ENCODE results near the gene LRRC49. TPM values are rescaled to one million over a fixed set of nuclear protein-coding genes. Genes with fewer than 3 reads are reported as not detected.
A peak's percentile ranks its signal among the peaks of the same experiment; 100 is the strongest.
"Not testable (repeated sequence)": the region's sequence is repeated elsewhere in the genome, so short reads cannot be mapped to it uniquely, and the experiment has no call there.

LRRC49 gene
- polyA plus RNA-seq, 1 donor, result 5.9 TPM

DNA sequence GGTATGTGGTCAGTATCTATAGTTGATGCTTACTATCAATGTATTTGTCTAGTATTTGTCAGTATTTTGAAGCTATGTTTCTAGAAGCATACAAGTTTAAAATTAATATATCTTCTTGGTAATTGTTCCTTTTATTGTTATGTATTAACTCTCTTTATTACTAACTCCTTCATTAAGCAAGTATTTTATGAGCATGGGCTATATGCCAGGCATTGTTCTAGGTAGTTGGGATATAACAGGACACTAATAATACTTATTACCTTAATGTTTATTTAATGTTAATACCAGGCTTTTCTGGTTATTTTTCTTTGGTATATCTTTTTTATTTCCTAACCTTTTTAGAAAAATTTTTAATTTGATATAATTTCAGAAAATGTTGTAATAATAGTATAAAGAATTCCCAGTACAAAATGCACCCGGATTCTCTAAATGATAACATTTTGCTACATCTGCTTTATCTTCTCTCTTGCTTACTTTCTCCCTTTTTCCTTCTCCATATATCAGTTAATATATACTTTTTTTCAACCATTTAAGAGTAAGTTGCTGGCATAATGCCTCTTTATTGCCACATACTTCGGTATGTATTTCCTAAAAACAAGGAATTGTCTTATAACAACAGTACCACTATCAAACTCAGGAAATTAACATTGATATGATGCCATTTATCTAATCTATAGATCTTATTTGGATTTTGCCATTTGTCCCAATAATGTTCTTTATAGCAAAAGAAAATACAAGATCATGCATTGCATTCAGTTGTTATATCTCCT is 30.9 kb downstream of the LRRC49 start:
- no peak for DNase-seq

GRCh38 chr15:70926914-70927313 is 34.3 kb downstream of the LRRC49 start:
- not testable (repeated sequence) for DNase-seq

DNA sequence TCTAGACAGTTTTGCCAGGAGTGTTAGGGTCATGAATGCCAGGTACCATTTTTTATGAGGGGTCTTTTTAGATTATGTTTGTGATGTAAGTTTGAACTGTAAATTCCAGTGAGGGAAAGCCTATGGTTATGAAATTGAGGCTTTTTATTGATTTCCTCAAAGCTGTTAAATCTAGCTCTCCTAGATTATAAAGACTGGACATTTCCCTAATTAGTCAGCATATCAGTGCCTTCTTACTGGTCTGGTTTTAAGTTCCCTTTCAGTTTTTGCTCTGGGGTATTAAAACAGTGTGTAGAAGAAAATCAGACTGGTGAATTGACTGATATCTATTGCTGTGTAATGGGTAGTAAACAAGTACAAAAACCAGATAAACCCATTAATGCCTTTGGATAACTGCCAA is 39.2 kb downstream of the LRRC49 start:
- no peak for DNase-seq

GRCh38 chr15:70932397-70932796 is 39.8 kb downstream of the LRRC49 start:
- DNase-seq, result no peak

GRCh38 chr15:70933411-70933810 is 40.8 kb downstream of the LRRC49 start:
- no peak for DNase-seq

- no peak for DNase-seq
Measured at GRCh38 chr15:70935631-70936030, 43.0 kb downstream of the LRRC49 start.

DNA sequence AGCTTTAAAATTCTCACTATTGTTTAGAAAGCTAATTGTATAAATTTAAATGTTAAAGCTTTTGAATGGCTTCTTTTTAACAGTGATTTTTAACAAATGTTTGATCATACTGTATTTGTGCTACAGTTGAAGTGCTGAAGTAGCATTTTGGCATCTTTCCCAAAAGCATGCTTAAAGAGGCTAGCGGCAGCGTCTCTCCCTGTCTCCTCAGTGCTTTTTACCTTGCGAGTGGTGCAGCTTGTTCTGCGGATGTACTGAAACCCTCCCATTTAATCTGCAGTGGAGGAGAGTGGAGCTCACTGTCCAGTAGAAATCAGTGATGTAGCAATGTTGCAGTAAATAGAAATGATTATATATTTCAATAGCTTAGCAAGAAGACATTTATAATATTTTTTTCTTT is 43.7 kb downstream of the LRRC49 start:
- DNase-seq, result peak; percentile 34

- not testable (repeated sequence) for DNase-seq
Measured at GRCh38 chr15:70943285-70943684, 50.7 kb downstream of the LRRC49 start.

DNA sequence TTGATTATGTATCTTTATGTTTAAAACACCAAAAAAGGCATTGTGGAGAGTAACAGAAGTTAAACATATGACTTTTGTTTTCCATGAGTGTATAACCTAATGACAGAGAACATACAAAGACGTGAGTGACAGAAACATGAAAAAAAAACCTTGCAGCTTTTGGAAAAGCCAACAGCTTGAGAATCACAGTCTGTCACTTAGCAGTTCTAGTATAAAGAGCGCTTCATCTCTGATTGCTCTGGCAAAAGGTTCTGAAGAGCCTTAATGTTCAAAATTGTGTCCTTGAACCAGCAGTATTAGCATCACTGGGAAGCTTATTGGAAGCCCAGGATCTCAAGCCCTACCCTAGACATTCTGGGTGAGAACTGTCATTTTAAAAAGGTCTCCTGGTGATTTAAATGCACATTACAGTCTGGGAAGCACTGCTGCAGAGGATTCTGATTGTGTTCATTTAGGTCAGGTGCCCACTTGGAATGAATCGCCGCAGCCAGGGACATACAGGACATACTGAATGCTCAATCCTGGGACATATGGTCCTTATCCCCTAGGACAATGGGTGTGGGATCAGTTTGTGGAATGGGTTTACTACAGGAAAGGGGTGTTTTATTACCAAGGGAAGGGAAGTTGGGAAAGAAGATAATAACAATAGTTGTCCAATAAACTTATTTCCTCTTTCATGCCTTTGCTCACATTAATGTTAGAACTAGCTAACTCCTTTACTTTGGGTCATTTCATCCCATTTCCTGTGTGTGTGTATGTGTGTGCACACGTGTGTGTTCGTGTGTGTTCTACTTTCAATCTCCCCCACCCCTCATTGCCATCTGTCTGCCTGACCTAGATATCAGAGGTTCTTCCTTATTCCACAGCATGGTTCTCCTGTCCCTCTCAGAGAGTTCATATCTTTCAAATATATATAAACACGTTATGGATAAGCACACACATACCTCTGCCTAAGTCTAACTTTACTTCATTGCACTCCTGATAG is 55.0 kb downstream of the LRRC49 start:
- no peak for DNase-seq

GRCh38 chr15:70950953-70951352 is 58.3 kb downstream of the LRRC49 start:
- DNase-seq, result no peak

- DNase-seq, result no peak
Measured at GRCh38 chr15:70954171-70954570, 61.5 kb downstream of the LRRC49 start.

- DNase-seq, result no peak
Measured at GRCh38 chr15:70954733-70955132, 62.1 kb downstream of the LRRC49 start.

DNA sequence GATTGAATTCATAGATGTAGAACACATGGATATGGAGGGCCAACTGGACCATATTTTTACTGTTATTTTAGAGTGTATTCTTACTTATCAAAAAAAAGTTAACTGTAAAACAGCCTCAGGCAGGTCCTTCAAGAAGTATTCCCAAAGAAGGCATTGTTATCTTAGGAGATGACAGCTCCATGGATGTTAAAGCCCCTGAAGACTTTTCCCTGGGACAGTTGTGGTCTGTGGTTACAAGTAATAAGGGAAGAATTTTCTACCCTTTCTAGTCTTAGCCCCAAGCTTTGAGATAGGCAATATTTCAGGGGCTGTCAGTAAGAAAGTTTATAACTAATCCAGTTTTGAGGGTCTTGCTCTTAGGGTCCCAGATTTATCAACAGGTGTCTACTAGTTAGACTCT is 62.5 kb downstream of the LRRC49 start:
- DNase-seq, result no peak

DNA sequence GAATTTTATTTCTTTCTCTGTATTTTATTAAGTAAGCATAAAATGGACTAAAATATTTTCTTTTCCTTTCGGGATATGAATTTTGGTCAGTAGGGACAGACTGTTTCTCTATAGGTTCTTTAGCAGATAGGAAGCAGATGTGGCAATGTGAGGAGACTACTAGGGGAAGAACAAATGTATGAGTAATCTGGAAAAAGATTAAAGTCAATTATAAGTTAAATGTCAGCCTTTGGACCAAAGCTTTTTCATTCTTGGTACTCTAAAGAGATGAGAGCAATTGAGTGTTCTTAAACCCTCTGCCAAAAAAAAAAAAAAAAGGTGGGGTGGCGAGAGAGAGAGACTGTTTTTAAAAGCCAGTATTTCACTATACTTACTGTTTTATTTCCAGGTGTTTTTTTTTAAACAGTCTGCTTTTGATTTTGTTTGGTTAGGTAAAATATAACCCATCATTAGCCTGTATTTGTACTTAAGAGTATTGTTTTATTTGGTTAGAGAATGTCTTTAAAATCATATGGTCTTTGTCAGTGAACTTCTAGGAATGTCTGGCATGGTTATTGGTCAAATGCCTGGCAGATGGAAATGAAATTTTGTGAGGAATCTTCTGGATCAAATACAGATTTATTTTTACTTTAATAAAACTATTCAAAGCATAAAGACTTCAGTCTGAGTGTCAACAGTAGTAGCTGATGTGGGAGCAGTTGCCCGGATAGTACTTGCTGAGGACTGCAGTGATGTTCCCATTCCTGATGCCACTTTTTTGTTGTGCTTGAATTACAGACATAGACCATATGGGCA is 63.8 kb downstream of the LRRC49 start:
- peak; percentile 19 for DNase-seq

DNA sequence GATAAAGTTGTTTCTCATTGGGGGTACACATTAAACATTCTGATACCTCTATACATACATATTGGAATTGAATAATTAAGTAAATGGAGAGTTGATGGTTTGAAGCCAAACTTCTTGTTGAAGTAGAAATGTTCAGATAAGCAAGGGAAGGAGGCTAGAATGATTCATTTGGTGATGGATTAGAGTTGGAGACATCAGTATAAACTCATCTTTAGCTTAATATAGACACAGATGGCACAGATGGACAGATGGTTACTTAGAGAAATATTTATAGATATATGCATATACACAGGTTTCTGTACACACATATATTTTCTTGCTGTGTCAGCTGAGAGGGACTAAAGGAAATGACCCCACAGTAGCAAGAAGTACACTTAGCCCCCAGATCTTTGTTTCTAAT is 69.5 kb downstream of the LRRC49 start:
- DNase-seq, result no peak

GRCh38 chr15:70963199-70963598 is 70.6 kb downstream of the LRRC49 start:
- no peak for DNase-seq

DNA sequence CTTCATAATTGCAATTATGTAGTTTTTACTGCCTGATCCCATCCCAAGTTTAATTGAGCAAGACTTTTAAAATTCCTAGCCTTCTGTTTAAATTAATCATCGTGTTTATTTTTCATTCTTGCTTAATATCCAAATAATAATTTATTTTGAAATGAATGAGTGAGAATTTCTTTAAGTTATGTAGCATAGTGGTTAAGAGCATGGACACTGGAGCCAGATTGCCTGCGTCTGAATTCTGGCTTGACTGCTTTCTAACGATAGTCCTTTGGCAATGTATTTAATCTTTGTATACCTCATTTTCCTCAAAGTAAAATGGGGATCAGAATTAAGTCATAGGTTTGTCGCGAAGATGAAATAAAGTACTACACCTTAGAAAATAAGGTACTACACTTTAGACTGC is 71.4 kb downstream of the LRRC49 start:
- no peak for DNase-seq

DNA sequence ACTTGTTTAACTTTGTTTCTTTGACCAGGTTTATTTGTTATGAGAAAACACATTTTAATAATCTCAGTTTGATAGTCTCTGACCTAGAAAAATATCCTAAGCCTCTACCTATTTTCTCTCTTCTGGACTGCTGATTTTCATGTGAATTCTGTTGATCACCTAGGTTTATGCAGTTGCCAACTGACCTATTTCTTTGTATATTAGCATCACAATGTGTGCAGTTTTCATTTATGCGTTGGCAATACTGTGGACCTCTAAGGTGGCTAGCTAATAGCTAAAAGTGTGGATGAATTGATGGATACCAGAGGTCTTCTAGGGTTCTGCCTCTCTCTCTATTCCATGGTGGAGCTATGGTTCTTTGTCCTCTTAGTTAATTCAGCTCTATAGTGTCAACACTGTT is 72.1 kb downstream of the LRRC49 start:
- DNase-seq, result no peak

DNA sequence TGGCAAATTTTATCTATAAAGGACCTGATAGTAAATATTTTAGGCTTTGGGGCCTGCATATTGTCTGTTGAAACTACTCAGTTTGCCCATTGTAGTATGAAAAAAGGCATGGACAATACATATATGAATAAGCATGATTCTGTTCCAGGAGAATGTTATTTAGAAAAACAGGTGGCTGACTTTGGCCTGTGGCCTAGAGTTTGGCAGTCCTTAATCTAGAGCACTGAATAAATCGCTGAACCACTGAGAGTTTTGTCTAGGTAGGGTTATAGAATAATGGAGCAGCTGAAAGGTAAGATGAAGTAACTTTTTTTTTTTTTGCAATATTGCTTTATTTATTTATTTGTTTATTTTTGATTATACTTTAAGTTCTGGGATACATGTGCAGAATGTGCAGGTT is 75.0 kb downstream of the LRRC49 start:
- DNase-seq, result no peak

DNA sequence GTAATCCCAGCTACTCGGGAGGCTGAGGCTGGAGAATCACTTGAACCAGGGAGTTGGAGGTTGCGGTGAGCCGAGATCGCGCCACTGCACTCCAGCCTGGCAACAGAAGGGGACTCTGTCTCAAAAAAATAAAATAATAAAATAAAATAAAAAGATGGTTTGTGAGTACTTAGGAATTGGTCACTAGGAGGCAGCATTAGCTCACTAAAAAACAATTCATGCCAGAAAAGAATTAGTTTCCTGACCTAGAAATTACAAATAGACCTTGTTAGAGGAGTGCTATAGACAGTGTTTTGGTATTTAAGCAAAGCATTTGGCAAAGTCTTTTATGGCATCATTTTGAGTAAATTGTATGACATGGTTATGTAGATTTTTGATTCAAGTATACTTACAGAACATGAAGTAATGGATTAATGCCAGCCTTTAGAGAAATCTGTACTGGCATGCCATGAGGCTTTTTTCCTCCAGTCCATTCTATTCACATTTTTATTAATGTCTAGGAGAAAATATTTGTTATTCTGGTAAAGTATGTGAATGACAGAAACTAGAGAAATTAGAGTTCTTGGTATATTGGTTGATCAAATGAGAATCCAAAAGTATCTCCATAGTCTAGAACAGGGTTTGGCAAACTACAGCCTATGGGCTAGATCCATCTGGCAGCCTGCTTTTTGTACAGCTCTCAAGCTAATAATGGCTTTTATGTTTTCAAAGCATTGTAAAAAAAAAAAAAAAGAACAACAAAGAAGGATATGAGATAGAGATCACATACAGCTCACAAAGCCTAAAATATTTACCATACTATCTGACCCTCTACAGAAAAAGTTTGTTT is 81.6 kb downstream of the LRRC49 start:
- no peak for DNase-seq

DNA sequence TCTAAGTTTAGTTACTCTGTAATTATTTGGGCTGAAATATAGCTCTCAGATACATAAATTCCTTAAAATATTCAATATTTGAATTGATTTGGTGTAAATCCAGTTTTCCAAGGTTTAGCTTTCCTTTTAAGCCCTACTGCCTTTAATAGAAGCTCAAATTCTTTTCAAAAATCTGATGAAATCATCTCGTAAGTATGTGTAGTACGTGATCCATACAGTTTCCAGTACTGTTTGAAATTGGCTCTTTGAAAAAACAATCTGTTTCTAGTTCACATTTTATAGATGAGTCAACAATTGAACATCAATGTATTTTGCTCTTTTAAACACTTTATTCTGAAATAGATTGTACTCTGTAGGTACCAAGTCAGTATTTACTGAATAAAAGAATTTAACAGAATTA is 84.2 kb downstream of the LRRC49 start:
- peak; percentile 32 for DNase-seq

Measured in hindlimb muscle (tissue), 1 donor.